ENCODE measurements around the gene MYDGF. TPM values are rescaled to one million over a fixed set of nuclear protein-coding genes. Genes with fewer than 3 reads are reported as not detected.

The MYDGF gene
- total and polyA plus RNA-seq, 4 donors, result 85.1 to 222 (median 144) TPM

DNA sequence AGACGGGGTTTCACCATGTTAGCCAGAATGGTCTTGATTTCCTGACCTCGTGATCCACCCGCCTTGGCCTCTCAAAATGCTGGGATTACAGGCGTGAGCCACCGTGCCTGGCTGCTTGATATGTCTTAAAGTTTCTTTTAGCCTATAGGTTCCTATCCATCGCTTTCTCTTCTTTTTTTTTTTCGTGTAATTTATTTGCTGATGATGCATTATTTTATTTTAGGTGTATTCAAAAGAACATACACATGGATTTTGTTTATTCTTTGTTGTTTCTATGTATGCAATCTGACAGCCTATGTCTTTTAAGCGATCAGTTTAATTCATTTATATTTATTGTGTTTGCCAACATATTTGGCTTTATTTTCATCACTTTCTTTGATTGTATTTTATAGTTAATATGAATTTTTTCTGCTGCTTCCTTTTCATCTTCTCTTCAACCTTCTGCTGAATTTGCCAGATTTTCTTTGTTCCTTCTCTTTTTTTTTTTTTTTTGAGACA, 56.8 kb downstream of the MYDGF start:
- DNase-seq (ENCODE audit: low spot score), result no peak
- Histone ChIP-seq H3K9ac (ENCODE audit: low read depth in 1 of 2, low read length in 2 of 2) (no peak overlapping the region), H3K27ac (ENCODE audit: low read depth in 1 of 2, low read length in 2 of 2) (no peak overlapping the region), H3K27me3 (ENCODE audit: control insufficient read depth in 4 of 4, insufficient read depth in 4 of 4, low read length in 3 of 4) (no peaks in the 10 kb centered on the region), H3K4me3 (ENCODE audit: low read depth in 1 of 3, low read length in 3 of 3) (no peak overlapping the region), H3K36me3 (ENCODE audit: control insufficient read depth in 4 of 4, insufficient read depth in 3 of 4, low read depth in 1 of 4, low read length in 3 of 4) (no peaks in the 10 kb centered on the region), H3K9me3 (ENCODE audit: control insufficient read depth in 4 of 4, low read length in 3 of 4) (no peaks in the 10 kb centered on the region), H3K4me1 (ENCODE audit: control insufficient read depth in 4 of 4, insufficient read depth in 4 of 4, low read length in 3 of 4) (peaks cover 3 to 7% (median 6%) of the 10 kb centered on the region in 4 donors)
- WGBS, result 92% methylated on average over 8 of the region's 8 CpGs
- no peak for TF ChIP-seq FOXA2 (IDR thresholded peaks at IDR 0.05)
- TF ChIP-seq HNF4G (IDR thresholded peaks at IDR 0.05), result no peak
- TF ChIP-seq, protein P1, sequence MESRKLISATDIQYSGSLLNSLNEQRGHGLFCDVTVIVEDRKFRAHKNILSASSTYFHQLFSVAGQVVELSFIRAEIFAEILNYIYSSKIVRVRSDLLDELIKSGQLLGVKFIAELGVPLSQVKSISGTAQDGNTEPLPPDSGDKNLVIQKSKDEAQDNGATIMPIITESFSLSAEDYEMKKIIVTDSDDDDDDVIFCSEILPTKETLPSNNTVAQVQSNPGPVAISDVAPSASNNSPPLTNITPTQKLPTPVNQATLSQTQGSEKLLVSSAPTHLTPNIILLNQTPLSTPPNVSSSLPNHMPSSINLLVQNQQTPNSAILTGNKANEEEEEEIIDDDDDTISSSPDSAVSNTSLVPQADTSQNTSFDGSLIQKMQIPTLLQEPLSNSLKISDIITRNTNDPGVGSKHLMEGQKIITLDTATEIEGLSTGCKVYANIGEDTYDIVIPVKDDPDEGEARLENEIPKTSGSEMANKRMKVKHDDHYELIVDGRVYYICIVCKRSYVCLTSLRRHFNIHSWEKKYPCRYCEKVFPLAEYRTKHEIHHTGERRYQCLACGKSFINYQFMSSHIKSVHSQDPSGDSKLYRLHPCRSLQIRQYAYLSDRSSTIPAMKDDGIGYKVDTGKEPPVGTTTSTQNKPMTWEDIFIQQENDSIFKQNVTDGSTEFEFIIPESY (IDR thresholded peaks at IDR 0.05), result no peak
- TF ChIP-seq, protein P2, sequence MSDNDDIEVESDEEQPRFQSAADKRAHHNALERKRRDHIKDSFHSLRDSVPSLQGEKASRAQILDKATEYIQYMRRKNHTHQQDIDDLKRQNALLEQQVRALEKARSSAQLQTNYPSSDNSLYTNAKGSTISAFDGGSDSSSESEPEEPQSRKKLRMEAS (IDR thresholded peaks at IDR 0.05), result no peak
- TF ChIP-seq FOXA1 (IDR thresholded peaks at IDR 0.05), result no peak
- no peak for TF ChIP-seq RAD21 (IDR thresholded peaks at IDR 0.05)
- no peak for TF ChIP-seq EGR1 (IDR thresholded peaks at IDR 0.05; ENCODE audit: low read depth in 2 of 2)
- TF ChIP-seq YY1 (IDR thresholded peaks at IDR 0.05), result no peak
- TF ChIP-seq HNF4A (conservative IDR thresholded peaks at IDR 0.05), result no peak
- no peak for TF ChIP-seq RXRA (IDR thresholded peaks at IDR 0.05)
- TF ChIP-seq TAF1 (conservative IDR thresholded peaks at IDR 0.05), result no peak
- no peak for TF ChIP-seq SP1 (IDR thresholded peaks at IDR 0.05)
- no peak for TF ChIP-seq GABPA (IDR thresholded peaks at IDR 0.05 in 1 of 2, conservative IDR thresholded peaks at IDR 0.05 in 1 of 2)
- TF ChIP-seq, protein P3, sequence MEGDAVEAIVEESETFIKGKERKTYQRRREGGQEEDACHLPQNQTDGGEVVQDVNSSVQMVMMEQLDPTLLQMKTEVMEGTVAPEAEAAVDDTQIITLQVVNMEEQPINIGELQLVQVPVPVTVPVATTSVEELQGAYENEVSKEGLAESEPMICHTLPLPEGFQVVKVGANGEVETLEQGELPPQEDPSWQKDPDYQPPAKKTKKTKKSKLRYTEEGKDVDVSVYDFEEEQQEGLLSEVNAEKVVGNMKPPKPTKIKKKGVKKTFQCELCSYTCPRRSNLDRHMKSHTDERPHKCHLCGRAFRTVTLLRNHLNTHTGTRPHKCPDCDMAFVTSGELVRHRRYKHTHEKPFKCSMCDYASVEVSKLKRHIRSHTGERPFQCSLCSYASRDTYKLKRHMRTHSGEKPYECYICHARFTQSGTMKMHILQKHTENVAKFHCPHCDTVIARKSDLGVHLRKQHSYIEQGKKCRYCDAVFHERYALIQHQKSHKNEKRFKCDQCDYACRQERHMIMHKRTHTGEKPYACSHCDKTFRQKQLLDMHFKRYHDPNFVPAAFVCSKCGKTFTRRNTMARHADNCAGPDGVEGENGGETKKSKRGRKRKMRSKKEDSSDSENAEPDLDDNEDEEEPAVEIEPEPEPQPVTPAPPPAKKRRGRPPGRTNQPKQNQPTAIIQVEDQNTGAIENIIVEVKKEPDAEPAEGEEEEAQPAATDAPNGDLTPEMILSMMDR (IDR thresholded peaks at IDR 0.05; ENCODE audit: low read depth, low read length, missing input control), result no peak
- TF ChIP-seq, protein P4, sequence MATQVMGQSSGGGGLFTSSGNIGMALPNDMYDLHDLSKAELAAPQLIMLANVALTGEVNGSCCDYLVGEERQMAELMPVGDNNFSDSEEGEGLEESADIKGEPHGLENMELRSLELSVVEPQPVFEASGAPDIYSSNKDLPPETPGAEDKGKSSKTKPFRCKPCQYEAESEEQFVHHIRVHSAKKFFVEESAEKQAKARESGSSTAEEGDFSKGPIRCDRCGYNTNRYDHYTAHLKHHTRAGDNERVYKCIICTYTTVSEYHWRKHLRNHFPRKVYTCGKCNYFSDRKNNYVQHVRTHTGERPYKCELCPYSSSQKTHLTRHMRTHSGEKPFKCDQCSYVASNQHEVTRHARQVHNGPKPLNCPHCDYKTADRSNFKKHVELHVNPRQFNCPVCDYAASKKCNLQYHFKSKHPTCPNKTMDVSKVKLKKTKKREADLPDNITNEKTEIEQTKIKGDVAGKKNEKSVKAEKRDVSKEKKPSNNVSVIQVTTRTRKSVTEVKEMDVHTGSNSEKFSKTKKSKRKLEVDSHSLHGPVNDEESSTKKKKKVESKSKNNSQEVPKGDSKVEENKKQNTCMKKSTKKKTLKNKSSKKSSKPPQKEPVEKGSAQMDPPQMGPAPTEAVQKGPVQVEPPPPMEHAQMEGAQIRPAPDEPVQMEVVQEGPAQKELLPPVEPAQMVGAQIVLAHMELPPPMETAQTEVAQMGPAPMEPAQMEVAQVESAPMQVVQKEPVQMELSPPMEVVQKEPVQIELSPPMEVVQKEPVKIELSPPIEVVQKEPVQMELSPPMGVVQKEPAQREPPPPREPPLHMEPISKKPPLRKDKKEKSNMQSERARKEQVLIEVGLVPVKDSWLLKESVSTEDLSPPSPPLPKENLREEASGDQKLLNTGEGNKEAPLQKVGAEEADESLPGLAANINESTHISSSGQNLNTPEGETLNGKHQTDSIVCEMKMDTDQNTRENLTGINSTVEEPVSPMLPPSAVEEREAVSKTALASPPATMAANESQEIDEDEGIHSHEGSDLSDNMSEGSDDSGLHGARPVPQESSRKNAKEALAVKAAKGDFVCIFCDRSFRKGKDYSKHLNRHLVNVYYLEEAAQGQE (IDR thresholded peaks at IDR 0.05), result no peak
- TF ChIP-seq JUND (IDR thresholded peaks at IDR 0.05), result no peak
- no peak for TF ChIP-seq NR2F2 (IDR thresholded peaks at IDR 0.05)
- TF ChIP-seq, protein P5, sequence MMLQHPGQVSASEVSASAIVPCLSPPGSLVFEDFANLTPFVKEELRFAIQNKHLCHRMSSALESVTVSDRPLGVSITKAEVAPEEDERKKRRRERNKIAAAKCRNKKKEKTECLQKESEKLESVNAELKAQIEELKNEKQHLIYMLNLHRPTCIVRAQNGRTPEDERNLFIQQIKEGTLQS (IDR thresholded peaks at IDR 0.05), result no peak

All from liver (tissue), 9 donors.